ENCODE measurements around the gene WDR3.
A peak's percentile ranks its signal among the peaks of the same experiment; 100 is the strongest.
"Not testable (repeated sequence)": the region's sequence is repeated elsewhere in the genome, so short reads cannot be mapped to it uniquely, and the experiment has no call there.

WDR3 gene

GRCh38 chr1:117929343-117930172 lies at the start of gene WDR3, which contains the start of gene GDAP2:
Gene WDR3, plus strand, starts transcription at chr1:117929739. Its CDS starts 3,581 bp downstream, at chr1:117933320.
Gene GDAP2, minus strand, starts transcription at chr1:117929621. Its CDS starts 9,264 bp downstream, at chr1:117920357.
- DNase-seq, result peak; percentile 95

- no peak for DNase-seq
Observed at GRCh38 chr1:117883616-117884015, 45.9 kb upstream of the WDR3 start.

- no peak for DNase-seq
Observed at GRCh38 chr1:117886101-117886795, 43.3 kb upstream of the WDR3 start.

- DNase-seq, result no peak
Observed at GRCh38 chr1:117890452-117890851, 39.1 kb upstream of the WDR3 start.

- no peak for DNase-seq
Observed at GRCh38 chr1:117892512-117892911, 37.0 kb upstream of the WDR3 start.

GRCh38 chr1:117894078-117894477 lies 35.5 kb upstream of the WDR3 start:
- DNase-seq, result no peak

- DNase-seq, result peak; percentile 70
Observed at GRCh38 chr1:117895482-117896114, 33.9 kb upstream of the WDR3 start.

GRCh38 chr1:117897551-117897950 lies 32.0 kb upstream of the WDR3 start:
- no peak for DNase-seq

- no peak for DNase-seq
Observed at GRCh38 chr1:117899801-117900200, 29.7 kb upstream of the WDR3 start.

- no peak for DNase-seq
Observed at GRCh38 chr1:117902944-117903343, 26.6 kb upstream of the WDR3 start.

GRCh38 chr1:117904485-117904884 lies 25.1 kb upstream of the WDR3 start:
- DNase-seq, result no peak

GRCh38 chr1:117905019-117905418 lies 24.5 kb upstream of the WDR3 start:
- no peak for DNase-seq

- DNase-seq, result no peak
Observed at GRCh38 chr1:117911051-117911450, 18.5 kb upstream of the WDR3 start.

GRCh38 chr1:117919376-117919775 lies 10.2 kb upstream of the WDR3 start:
- no peak for DNase-seq

- no peak for DNase-seq
Observed at GRCh38 chr1:117921991-117922390, 7.5 kb upstream of the WDR3 start.

GRCh38 chr1:117922717-117923116 lies 6.8 kb upstream of the WDR3 start:
- DNase-seq, result not testable (repeated sequence)

- DNase-seq, result no peak
Observed at GRCh38 chr1:117925981-117926380, 3.6 kb upstream of the WDR3 start.

- DNase-seq, result no peak
Observed at GRCh38 chr1:117928881-117929342, 627 bp upstream of the WDR3 start.

- no peak for DNase-seq
Observed at GRCh38 chr1:117930173-117930447, 571 bp downstream of the WDR3 start.

- DNase-seq, result no peak
Observed at GRCh38 chr1:117930484-117930883, 945 bp downstream of the WDR3 start.

GRCh38 chr1:117932576-117932975 lies 3.0 kb downstream of the WDR3 start:
- no peak for DNase-seq

GRCh38 chr1:117933769-117934168 lies 4.2 kb downstream of the WDR3 start:
- no peak for DNase-seq

GRCh38 chr1:117942293-117942692 lies 12.8 kb downstream of the WDR3 start:
- no peak for DNase-seq

- no peak for DNase-seq
Observed at GRCh38 chr1:117952386-117952785, 22.8 kb downstream of the WDR3 start.

Measured in activated CD8-positive, alpha-beta memory T cell treated with anti-CD3 and anti-CD28 coated beads for 24 hours (primary cell).